Measurements from ENCODE around the gene ZBTB38.

Gene ZBTB38

DNA sequence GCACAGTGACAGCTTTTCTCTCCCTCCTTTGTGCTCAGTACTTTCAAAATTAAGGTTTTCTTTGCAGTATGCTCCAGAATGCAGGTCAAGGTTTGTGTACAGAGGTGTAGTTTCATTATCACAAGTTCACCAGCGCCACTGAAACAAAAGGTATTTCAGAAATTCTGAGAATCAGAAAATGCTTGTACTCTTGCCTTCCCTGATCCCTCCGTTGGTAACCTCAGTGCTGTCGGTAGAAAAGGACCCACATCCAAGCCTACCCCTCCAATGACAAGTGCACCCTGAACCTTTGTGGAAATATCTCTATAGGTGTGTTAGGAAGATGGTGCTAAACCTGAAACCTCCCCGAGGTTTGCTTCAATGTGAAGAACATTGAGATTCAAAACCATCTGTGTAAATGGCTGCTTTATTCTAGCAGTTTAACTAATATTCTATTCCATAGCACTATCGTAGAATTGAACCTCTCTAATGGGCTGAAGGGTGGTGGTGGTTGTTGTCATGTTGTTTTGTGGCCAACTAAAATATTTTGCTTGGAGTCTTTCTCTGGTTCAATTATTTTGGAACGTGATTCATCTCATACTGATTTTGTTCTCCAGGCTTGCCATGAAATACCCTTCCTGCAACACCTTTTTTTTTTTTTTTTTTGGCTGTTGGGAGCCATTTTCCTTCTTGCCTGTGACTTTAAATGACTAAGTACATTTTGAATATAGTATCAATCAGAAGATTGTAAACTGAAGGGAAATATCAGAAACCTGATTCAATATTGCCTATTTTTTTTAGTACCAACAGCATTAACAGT is 20.7 kb downstream of the ZBTB38 start:
- DNase-seq = no peak

GRCh38 chr3:141389703-141390102 is 21.4 kb downstream of the ZBTB38 start:
- DNase-seq = no peak

DNA sequence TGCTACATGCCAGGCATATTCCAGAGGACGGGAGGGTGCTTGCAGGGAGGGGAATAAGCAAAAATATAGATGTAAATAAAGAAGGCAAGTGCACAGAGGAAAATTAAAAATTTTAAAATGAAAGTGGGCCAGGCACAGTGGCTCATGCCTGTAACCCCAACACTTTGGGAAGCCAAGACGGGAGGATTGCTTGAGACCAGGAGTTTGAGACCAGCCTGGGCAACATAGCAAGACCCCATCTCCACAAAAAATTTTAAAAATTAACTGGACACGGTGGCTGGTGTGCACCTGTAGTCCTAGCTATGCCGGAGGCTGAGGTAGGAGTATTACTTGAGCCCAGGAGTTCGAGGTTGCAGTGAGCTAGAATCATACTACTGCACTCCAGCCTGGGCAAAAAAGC is 22.4 kb downstream of the ZBTB38 start:
- DNase-seq = no peak

DNA sequence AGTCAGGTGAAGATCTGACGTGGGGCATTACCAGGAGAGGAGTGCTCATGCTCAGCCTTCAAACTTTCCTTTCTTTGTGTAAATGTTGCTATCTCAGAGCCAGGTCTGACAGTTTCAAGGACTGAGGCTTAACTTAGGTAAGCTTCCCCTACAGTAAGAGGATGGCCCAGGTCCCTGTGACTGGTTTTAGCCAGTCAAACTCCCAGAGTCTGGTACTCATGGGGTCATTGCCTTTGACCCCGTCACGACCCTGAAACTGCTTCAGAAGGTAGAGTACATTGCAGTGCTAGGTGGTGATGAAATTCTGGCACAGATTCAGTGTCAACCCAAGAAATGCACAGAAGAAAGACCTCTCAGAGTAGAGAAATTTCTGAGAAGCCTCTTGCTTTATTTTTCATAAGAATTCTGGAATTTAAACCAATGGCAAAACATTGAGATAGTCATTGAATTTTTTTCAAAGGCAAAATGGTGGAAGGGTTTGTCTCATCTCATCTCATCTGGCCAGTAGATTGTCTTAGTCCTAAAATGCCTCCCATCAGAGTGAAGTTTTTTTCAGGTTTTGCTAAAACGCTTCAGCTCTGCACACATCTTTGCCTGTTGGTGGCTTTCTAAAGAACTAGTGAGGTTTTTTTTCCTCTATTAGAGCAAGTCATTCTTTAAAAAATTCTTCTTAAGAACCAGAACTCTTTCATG is 23.1 kb downstream of the ZBTB38 start:
- no peak for DNase-seq

- DNase-seq = no peak
Measured at GRCh38 chr3:141391991-141392316, 23.6 kb downstream of the ZBTB38 start.

GRCh38 chr3:141392416-141392815 is 24.1 kb downstream of the ZBTB38 start:
- no peak for DNase-seq

- no peak for DNase-seq
Measured at GRCh38 chr3:141392897-141393734, 24.8 kb downstream of the ZBTB38 start.

- no peak for DNase-seq
Measured at GRCh38 chr3:141393735-141394076, 25.4 kb downstream of the ZBTB38 start.

- no peak for DNase-seq
Measured at GRCh38 chr3:141394560-141394959, 26.3 kb downstream of the ZBTB38 start.

DNA sequence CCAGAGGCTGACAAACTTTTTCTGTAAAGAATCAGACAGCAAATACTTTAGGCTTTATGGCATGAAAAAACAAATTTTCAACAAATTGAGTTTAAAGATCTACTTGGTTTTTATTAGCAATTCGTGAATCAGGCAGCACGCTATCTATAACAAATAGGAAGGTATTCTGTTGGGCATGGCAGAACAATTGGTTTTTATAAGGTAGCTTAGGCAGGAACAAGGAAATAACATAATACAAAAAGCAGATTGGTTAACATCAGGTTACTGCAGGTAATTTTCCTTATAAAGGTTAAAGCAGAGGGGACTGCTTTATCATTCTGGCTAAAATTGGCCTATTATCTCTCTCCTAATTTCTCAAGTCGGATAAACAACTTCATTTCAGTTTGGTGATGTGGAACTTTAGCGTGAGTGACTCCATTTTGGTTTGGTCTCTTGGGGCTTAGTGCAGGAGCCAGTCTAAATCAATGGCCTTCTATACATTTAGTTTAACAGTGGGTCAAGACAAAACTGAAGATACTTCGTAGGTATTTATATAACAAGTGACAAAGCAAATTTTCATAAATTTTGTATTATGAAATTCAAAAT is 26.8 kb downstream of the ZBTB38 start:
- DNase-seq = no peak

DNA sequence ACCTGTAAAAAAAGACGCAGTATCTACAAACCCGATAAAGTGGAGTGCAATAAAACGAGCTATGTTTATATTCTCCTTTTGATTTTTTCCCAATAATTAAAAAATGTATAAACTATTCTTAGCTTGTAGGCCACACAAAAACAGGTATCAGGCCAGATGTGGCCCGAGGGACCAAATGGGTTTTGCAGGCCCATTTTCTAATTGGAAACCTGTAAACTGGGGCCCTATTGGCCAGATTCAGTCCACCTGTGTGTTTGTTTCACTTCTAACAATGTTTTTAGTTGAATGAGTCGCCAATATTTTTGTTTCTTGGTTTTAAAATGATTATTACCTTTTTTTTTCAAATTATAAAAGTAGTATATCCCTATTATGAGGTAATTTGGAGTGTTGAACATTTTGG is 29.7 kb downstream of the ZBTB38 start:
- no peak for DNase-seq

- DNase-seq = no peak
Measured at GRCh38 chr3:141399200-141399599, 30.9 kb downstream of the ZBTB38 start.

DNA sequence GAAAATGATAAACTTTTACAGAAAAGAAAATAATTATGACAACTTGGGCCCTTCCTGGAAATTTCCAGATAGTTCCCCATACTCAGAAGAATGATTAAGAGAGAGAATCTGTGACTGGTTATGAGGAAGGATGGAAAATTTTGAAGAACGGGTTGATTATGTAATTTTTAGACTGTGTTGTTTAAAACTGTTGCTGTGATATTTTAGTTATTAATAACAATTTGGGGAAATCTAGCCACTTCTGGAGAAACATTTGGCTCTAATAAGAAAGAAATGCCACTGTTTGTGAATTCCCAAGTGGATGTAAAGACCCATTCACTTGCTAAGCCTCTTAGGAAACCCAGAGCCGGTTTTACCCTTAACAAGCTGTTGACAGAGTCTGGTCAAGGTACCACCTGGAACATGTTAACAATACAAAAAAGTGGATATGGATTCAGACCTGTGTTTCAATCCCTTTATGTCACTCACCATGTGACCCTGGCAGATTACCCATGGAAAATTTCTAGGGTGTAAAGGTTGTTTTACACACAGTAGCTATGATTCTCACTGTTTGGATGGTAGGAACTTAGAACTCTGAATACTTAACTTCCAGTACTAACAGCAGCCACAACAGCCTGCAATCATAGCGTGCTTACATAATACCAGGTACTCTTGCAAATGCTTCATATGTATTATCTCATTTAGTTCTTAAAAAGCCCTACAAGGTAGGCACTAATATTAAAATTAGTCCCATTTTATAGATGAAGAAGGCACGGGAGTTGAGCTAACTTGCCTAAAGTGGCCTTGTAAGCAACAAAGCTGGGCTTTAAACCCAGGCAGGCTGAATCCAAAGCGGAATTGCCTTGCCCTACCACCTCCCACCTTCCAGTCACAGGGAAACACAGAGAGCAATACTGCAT is 32.0 kb downstream of the ZBTB38 start:
- DNase-seq = no peak

DNA sequence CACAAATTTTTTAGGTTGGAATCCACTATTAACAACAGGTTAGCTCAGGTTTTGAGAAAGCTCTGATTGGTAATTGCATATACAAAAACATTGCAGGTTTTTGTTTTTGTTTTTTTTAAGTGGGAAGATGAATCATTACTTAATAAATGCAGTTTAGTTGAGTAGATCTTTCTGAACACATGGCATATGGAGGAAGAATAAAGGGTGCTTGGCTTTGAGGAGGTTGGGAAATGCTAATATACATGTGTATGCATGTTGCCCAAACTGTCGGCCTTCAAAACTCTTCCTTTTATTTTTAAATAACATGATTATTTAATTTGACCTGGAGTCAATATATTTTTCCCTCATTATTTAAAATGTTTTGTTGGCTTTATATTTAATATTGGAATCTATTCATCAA is 32.8 kb downstream of the ZBTB38 start:
- DNase-seq = no peak

- no peak for DNase-seq
Measured at GRCh38 chr3:141401573-141402475, 33.5 kb downstream of the ZBTB38 start.

GRCh38 chr3:141402476-141403171 is 34.3 kb downstream of the ZBTB38 start:
- no peak for DNase-seq

GRCh38 chr3:141403576-141403975 is 35.3 kb downstream of the ZBTB38 start:
- DNase-seq = no peak

- DNase-seq = no peak
Measured at GRCh38 chr3:141405025-141405424, 36.7 kb downstream of the ZBTB38 start.

- no peak for DNase-seq
Measured at GRCh38 chr3:141405591-141405990, 37.3 kb downstream of the ZBTB38 start.

DNA sequence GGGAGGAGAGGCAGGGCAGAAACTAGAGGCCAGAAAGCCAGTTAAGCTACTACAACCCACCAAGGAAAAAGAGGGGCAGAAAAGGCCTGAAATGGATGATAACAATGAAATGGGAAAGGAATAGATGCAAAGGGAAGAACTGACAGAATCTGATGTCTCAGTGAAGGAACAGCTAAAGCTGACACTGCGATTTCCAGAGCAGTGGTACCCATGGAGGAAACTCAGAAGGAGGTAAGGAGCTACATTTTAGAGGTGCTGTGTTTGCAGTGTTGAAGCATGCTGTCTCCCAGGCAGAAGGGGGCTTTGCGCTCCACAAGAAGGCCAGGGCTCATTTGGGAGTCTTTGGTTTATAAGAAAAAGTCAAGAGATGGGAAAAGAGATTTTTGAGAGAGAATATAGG is 38.0 kb downstream of the ZBTB38 start:
- no peak for DNase-seq

- DNase-seq = no peak
Measured at GRCh38 chr3:141407047-141407446, 38.7 kb downstream of the ZBTB38 start.

All from NCI-H2029 treated with DMSO at 0.1 percent for 48 hours (cell line).